ENCODE data around the gene HP1BP3. TPM values are rescaled to one million over a fixed set of nuclear protein-coding genes. Genes with fewer than 3 reads are reported as not detected.

HP1BP3 gene
- total RNA-seq, 4 donors from 2014 or later = 153 to 294 (median 168) TPM

GRCh38 chr1:20829946-20830345, 42.8 kb upstream of the HP1BP3 start:
- WGBS = 61% methylated on average over 1 of the region's 1 CpG
- TF ChIP-seq CTCF (IDR thresholded peaks at IDR 0.05) = no peak
- no peak for TF ChIP-seq EP300 (IDR thresholded peaks at IDR 0.05)
- no peak for TF ChIP-seq POLR2A (IDR thresholded peaks at IDR 0.05)
- no peak for TF ChIP-seq POLR2AphosphoS5 (IDR thresholded peaks at IDR 0.05)
- Histone ChIP-seq H3K27ac (no peak overlapping the region), H3K27me3 (no peaks in the 10 kb centered on the region), H3K4me1 (no peaks in the 10 kb centered on the region), H3K36me3 (peaks cover 22% of the 10 kb centered on the region), H3K9me3 (no peaks in the 10 kb centered on the region), H3K4me3 (no peak overlapping the region)
- no peak for DNase-seq (ENCODE audit: low spot score in 2 of 2)

DNA sequence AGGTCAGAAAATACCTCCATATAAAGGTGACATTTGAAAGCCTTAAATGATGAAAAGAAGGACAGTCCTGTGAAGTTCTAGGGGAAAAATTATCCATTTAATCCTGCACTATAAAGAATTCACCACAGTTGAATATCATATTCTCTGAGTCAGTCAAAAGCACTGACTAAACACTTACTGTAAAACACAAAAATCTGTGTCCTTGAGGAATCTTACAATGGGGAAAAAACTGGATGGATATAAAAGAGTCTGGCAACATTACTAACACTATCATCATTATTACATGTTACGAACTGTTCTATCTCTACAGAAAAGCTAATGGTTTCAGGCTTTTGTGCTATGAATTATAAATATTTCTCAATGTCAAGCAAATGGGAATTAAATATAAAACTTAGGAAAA, 42.4 kb upstream of the HP1BP3 start:
- peaks cover 22% of the 10 kb centered on the region for H3K36me3 ChIP-seq
- TF ChIP-seq POLR2A (IDR thresholded peaks at IDR 0.05) = no peak
- no peak for TF ChIP-seq POLR2AphosphoS5 (IDR thresholded peaks at IDR 0.05)
- no peak for TF ChIP-seq CTCF (IDR thresholded peaks at IDR 0.05)
- no peak for TF ChIP-seq EP300 (IDR thresholded peaks at IDR 0.05)

DNA sequence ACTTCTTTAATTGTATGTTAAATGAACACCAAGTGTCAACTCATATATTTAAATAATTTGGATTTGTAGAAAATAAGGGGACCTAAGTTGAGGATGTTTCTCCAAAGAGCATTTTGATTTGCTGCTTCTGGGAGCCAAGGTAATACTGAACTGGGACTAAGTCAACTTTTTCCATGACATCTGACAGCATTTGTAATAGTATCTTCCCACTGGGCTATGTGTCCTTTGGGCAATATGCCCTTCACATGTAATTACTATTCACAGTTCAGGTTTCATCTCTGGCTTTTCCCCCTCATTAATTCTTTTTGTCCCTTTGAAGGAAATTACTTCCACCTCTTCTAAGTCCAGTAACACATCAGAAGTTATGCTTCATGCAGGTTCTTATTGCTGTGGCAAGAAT, 36.7 kb upstream of the HP1BP3 start:
- H3K9me3 ChIP-seq = no peaks in the 10 kb centered on the region

More for the DNA sequence above, 42.4 kb upstream of the HP1BP3 start:
- H3K27me3 ChIP-seq = no peaks in the 10 kb centered on the region
- H3K4me3 ChIP-seq = no peak overlapping the region
- no peaks in the 10 kb centered on the region for H3K4me1 ChIP-seq
- 92% methylated on average over 1 of the region's 1 CpG for WGBS
- H3K27ac ChIP-seq = no peak overlapping the region
- DNase-seq (ENCODE audit: low spot score in 2 of 2) = no peak
- H3K9me3 ChIP-seq = no peaks in the 10 kb centered on the region

DNA sequence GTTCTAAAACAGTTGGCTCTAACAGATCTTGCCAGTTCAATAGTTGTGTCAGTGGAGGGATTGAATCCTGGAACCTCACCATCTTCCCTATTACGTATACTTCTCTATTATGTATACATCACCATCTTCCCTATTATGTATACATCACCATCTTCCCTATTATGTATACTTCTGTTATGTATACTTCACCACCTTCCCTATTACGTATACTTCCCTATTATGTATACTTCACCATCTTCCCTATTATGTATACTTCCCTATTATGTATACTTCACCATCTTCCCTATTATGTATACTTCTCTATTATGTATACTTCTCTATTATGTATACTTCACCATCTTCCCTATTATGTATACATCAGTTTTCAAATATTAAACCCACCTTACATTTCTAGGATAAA, 34.4 kb upstream of the HP1BP3 start:
- Histone ChIP-seq H3K4me3 (no peak overlapping the region), H3K27me3 (no peaks in the 10 kb centered on the region), H3K36me3 (peaks cover 22% of the 10 kb centered on the region), H3K9me3 (no peaks in the 10 kb centered on the region), H3K27ac (no peak overlapping the region), H3K4me1 (no peaks in the 10 kb centered on the region)
- WGBS = 46% methylated on average over 2 of the region's 2 CpGs
- no peak for TF ChIP-seq CTCF (IDR thresholded peaks at IDR 0.05)
- TF ChIP-seq EP300 (IDR thresholded peaks at IDR 0.05) = no peak
- TF ChIP-seq POLR2AphosphoS5 (IDR thresholded peaks at IDR 0.05) = no peak
- no peak for TF ChIP-seq POLR2A (IDR thresholded peaks at IDR 0.05)
- DNase-seq (ENCODE audit: low spot score in 2 of 2) = no peak

More for the DNA sequence above, 36.7 kb upstream of the HP1BP3 start:
- Histone ChIP-seq H3K4me3 (no peak overlapping the region), H3K27me3 (no peaks in the 10 kb centered on the region), H3K36me3 (peaks cover 26% of the 10 kb centered on the region), H3K27ac (no peak overlapping the region), H3K4me1 (no peaks in the 10 kb centered on the region)
- no peak for DNase-seq (ENCODE audit: low spot score in 2 of 2)
- TF ChIP-seq EP300 (IDR thresholded peaks at IDR 0.05) = no peak
- TF ChIP-seq POLR2A (IDR thresholded peaks at IDR 0.05) = no peak
- TF ChIP-seq POLR2AphosphoS5 (IDR thresholded peaks at IDR 0.05) = no peak
- TF ChIP-seq CTCF (IDR thresholded peaks at IDR 0.05) = no peak

DNA sequence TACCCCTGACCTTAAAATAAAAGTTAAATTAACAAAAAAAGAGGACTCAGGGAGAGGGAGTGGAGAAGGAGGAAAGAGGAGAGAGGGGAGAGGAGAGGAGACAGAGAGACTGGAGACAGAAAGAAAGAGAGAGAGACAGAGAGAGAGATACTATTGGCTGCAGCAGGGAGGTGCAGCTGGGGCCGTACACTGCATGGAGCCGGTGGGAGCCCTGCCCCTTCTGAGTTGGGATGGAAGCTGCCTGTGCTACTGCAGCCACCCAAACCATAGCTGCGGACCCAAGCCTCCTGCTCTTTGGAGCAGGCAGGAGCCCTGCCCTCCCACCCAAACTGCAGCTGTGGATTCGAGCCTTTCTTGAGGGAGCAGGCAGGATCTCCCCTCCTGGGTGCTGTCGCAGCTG, 32.7 kb upstream of the HP1BP3 start:
- no peaks in the 10 kb centered on the region for H3K27me3 ChIP-seq
- no peaks in the 10 kb centered on the region for H3K4me1 ChIP-seq
- H3K9me3 ChIP-seq = no peaks in the 10 kb centered on the region
- WGBS = 87% methylated on average over 4 of the region's 5 CpGs
- TF ChIP-seq EP300 (IDR thresholded peaks at IDR 0.05) (no peak), POLR2AphosphoS5 (IDR thresholded peaks at IDR 0.05) (no peak), CTCF (IDR thresholded peaks at IDR 0.05) (no peak), POLR2A (IDR thresholded peaks at IDR 0.05) (no peak)
- H3K27ac ChIP-seq = no peak overlapping the region
- no peak overlapping the region for H3K4me3 ChIP-seq
- DNase-seq (ENCODE audit: low spot score in 2 of 2) = no peak
- peaks cover 22% of the 10 kb centered on the region for H3K36me3 ChIP-seq

Measured in suprapubic skin (tissue), 4 donors.